NCI-H1694 treated with DMSO at 0.1 percent for 48 hours (cell line): ENCODE results near the gene STPG2.

Experiments used
- DNase-seq: peaks from one replicate; lab custom pipeline; 2025; lab: John Stamatoyannopoulos, UW

STPG2 gene

DNA sequence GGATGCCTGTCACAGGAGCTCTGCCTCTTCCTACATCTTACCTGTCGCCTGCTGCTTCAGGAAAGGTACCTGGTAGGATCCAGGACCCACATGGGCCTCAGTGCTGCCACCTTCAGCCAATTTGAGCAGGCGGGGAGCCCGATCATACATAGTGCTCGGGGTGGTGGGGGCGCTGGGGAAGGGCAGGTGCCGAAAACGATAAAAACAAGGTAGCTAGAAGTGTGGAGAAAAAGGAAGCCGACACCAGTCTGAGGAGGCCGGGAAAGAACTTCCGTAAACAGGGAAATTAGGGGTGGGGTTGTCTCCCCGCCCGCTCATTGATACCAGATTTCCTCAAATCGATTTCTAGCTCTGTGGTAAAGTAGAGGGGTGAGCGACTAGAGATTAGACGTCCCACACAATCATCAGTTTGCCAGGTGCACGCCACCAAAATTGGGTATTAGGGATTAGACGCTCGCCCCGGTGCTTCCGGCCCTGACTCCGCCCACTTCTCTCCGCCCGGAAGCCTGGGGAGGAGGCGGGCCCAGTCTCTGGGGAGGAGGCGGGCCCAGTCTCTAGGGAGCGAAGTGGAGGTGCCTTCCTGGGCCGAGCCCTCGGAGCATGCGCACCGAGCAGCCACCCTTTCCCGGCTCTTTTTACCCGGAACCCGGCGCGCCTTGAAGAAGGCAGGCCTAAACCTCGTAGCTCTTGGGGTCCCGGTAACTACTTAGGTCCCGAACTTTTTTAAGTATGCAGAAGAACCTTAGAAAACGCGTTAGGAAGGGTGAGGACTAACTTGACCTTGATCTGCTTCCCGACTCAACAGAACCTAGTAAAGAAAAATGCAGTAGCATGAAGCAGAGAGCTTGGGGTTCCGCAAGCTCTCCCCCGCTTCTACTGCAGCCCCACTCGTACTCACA is at the start of gene STPG2:
Gene STPG2, minus strand, starts transcription at position 476 of the 899 bp plus-strand sequence.
- peak; percentile 80 for DNase-seq

DNA sequence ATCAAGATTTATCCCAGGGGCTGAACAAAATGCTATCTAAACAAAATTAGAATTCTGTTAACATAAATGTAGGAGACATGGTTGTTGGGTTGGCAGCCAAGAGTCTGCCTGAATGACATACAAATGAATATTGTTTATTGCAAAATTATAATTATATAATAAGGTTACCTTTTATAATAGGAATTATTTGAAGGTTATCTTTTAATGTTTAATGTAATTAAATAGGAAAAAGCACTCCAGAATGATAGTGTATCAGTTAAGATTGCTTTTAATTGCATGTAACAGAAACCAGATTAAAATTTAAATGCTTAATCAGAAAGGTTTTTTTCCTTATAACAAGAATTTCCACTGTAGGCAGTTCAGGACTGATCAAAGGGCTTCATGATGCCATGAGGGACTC is 42.0 kb upstream of the STPG2 start:
- no peak for DNase-seq

DNA sequence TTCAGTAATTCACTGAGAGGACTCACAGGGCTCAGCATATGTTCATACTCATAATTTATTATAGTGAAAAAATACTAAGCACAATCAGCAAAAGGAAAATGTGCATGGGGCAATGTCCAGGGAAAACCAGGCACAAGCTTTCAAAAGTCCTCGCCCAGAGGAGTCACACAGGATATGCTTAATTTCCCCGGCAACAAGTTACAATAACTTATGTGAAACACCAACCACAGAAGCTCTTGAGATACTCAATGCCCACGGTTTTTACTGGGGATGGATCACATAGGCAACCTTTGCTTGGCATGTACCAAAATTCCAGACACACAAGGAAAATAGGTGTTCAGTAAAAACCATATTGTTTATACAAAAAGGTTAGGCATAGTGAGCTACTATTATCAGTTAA is 38.5 kb upstream of the STPG2 start:
- no peak for DNase-seq

DNA sequence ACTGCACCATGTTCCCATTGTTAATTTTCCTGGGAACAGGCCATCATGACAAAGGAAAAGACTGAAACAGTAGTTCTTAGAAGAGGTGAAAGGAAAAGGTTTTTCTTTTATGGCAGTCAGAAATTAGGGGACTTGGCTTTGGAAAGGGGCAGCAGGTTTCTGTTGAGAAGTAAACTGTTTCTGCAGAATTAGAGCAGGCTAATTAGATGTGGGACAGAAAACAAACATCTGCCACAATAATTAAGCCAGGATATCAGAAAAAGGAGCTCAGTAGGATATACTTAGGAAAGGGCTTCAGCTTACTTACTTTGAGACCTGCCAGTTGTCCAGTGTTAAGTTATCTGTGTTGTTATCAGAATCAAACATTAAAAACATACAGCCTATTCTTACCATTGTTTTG is 36.7 kb upstream of the STPG2 start:
- no peak for DNase-seq

GRCh38 chr4:98176531-98176930 is 33.3 kb upstream of the STPG2 start:
- DNase-seq, result no peak

DNA sequence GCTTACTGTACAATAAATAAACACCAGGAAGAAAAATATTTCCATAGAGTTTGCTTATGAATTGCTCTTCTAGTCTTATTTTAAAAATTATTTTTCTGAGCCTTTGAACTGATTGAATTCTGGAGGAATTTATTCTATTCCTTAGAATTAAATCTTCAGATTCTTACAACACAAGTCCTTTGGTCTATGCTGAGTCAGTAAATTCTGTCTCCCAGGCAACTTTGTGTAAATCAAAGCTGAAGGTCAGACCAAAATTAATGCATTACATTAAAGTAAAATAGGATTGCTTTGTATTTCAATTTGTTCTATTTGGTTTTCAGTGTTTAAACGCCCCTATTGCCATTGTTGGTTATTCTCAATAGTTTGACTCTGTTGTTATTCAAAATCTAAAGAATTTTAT is 26.8 kb upstream of the STPG2 start:
- no peak for DNase-seq

- no peak for DNase-seq
Measured at GRCh38 chr4:98166731-98167041, 23.4 kb upstream of the STPG2 start.

DNA sequence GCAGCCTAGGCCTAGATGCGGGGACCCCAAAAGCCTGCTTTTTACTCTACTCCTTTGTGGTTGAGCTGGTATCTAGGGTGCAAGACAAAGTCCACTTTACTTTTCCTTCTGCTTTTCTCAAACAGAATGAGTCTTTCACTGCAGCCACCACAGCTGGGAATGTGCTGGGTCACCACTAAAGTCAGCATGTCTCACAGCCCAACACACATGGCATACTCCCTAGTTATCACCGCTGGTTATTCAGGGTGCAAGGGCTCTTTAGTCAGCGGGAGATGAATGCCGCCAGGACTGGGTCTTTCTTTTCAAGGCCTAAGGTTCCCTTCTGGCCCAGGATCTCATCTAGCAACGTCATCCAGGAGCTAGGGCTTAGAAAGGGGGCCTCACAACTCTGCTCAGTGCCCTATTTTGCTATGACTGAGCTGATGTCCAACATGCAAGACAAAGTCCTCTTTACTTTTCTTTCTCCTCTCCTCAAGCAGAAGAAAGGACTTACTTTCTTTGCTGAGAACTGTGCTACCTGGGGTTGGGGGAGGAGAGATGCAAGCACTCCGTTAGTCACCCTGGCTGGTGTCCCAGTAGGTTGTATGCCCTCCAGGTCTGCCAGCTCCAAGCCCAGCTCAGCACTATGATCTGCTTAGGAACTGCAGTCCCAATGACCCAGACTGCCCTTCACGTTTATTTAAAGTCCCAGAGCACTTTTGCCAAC is 22.9 kb upstream of the STPG2 start:
- DNase-seq, result no peak

- no peak for DNase-seq
Measured at GRCh38 chr4:98162696-98163095, 19.4 kb upstream of the STPG2 start.

DNA sequence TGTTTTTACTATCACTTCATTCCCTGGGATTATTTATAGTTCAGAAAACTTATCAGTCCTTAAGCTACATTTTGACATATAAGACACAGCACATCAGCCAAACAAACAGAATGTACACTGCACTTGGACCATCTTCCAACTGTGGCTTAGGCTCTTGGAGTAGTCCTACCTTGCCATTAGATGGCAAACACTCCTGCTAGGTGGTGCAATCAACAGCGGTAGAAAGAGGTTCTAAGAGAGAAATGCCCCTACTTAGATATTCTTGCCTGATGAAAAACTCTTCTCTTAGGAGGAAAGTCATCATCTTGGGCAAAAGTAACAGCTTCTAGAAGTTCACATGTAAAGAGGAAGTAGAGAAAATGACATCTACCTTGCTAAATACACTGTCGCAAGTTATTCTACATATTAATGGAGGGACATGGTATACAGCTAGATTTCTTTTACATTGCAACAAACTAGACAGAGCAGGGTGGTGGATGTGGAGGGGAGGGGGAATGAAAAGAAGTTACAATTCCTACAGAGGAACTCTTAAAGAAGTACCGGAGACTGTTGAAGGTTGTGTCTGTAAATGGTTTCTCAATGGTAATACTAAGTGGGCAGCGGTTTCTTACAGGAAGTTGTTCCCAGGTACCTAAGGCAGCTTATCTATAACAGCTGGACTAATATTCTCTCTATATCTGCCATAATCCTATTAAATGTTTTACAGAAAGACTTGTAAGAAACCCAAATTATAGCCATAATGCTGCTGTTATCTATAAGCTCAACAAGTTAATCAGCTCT is 8.1 kb upstream of the STPG2 start:
- DNase-seq, result no peak

DNA sequence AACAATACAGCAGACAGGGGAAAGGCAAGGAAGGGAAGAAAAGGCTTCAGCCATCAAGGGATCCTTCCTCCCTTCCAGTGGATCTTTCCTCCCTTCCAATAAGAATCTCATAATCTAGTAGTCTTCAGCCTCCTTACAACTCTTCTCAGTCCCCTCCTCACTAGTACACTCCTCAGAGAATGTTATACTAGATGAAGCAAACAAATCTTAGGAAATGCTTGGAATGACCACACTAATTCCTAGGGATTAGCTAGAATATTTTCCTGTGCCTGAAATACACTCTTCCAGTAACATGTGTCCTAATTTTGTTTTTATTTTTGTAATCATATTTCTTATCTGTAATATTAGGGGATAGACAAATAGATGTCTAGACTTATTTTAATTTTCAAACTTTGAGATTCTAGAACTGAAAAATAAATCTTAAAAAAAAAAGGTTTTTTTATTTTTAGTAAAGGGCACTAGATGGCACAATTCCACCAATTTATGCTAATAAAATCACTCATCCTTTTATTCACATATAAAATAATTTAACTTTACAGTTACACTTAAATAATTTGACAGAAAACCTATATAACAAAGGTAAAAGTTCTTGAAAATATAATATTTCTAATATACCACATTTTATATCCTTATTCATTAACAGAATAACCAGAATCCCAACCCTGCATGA is 7.0 kb upstream of the STPG2 start:
- peak; percentile 22 for DNase-seq

DNA sequence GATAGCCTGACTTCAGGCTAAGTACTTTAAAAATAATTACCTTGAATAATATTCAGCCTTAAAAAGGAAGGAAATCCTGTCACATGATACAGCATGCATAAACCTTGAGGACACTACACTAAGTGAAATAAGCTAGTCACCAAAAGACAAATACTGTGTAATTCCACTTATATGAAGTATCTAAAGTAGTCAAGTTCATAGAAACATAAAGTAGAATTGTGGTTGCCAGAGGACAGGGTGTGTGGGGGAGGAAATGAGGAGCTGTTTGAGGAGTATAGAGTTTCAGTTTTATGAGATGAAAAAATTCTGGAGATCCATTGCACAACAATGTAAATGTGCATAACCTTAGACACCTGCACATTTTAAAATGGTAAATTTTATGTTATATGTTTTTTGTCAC is 5.6 kb upstream of the STPG2 start:
- no peak for DNase-seq

- no peak for DNase-seq
Measured at GRCh38 chr4:98126141-98126540, 17.1 kb downstream of the STPG2 start.

GRCh38 chr4:98125585-98125984 is 17.7 kb downstream of the STPG2 start:
- DNase-seq, result no peak

DNA sequence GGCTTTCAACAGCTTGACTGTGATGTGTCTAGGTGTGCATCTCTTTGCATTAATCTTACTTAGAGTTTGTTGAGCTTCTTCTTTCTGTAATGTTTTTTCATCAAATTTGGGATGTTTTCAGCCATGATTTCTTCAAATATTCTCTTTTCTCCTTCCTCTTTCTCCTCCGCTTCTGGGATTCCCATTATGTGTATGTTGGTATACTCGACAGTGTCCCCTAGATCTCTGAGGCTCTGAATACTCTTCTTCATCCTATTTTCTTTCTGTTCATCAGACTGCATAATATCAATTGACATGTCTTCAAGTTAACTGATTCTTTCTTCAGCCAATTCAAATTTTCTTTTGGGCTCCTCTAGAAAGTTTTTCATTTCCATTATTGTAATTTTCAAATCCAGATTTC is 25.9 kb downstream of the STPG2 start:
- no peak for DNase-seq

DNA sequence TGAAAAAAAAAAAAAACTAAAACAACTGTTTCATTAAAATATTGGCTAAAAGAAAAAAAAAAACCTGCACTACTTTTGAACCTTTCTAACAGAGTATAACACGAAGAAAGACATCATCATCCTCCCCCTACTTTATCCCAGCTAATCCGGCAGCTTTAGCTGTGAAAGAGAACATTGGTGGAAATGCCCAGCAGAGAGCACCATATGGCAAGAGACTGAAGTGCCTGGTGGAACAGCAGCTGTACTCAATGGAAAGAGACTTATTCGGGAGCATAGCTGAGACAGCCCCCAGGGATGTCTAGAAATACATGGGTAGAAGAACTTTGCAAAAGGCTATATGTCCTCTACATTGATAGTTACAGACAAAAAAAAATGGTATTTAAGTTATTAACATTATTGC is 30.3 kb downstream of the STPG2 start:
- peak; percentile 41 for DNase-seq

- no peak for DNase-seq
Measured at GRCh38 chr4:98110929-98111328, 32.3 kb downstream of the STPG2 start.

DNA sequence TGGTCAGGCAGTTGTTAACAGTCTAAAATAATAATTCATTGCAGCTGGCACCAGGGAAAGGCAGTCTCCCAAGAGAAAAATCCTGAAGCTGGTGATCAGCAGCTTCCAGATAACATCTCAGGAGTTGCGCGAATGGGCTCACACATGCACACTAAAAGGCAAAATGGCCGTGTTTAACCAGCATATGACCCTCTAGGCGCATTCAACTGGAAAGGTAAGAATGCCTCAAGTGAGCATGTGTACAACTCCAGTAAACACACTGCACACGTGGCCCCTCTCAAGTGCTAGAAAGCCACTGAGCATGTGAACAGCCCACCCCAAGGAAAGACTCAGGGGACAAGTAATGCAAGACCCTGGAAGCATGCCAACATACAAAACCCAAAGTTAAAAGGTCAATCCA is 33.1 kb downstream of the STPG2 start:
- DNase-seq, result no peak

- DNase-seq, result no peak
Measured at GRCh38 chr4:98102660-98103059, 40.6 kb downstream of the STPG2 start.

DNA sequence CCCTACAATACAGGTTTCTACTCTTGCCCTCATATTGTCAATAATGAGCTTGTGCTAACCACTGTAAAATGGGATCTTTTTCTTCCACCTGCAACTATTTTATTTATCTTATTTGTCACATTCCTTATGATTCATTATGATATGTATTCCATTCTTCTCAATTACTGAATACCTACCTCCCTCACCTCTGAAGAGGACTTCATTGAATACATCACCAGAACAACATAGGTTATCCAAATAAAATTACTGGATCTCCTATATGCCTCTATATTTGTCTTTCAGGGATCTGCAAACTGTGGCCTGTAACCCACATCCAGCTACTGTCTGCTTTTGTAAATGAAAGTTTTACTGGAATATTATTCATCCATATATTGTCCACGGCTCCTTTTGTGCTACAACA is 41.3 kb downstream of the STPG2 start:
- DNase-seq, result no peak

- no peak for DNase-seq
Measured at GRCh38 chr4:98098764-98099163, 44.5 kb downstream of the STPG2 start.

DNA sequence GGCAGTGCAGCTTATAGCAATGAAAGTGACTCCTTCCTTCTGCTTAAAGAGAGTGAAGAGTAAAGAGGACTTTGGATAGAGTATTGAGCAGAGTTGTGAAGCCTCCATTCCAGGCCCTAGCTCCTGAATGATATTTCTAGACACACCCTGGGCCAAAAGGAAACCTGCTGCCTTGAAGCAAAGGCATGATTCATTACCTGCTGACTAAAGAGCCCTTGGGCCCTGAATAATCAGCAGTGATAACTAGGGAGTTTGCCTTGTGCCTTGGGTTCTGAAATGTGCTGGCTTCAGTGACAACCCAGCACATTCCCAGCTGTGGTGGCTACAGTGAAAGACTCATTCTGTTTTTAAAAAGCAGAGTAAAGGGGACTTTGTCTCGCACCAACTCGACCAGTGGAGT is 49.2 kb downstream of the STPG2 start:
- DNase-seq, result no peak
